Muscle of leg (tissue), 11 donors: ENCODE data around the gene OR6K2. TPM values are rescaled to one million over a fixed set of nuclear protein-coding genes. Genes with fewer than 3 reads are reported as not detected.

ENCODE experiments used
- DNase-seq: peaks from one replicate; pipeline ENCODE4 v3.0.0; 2013
- H3K27ac ChIP-seq: one replicate; pipeline ENCODE4 v1.5.1; 2013; ENCODE audit warnings: mild to moderate bottlenecking, low read length, control low read depth
- H3K27me3 ChIP-seq: one replicate; pipeline ENCODE4 v1.6.1; 2013; ENCODE audit warnings: low read length; ENCODE audit not compliant: control insufficient read depth, insufficient read depth
- H3K36me3 ChIP-seq: one replicate; pipeline ENCODE4 v1.6.1; 2013; ENCODE audit warnings: low read length; ENCODE audit not compliant: control insufficient read depth, insufficient read depth
- H3K4me1 ChIP-seq: one replicate; pipeline ENCODE4 v1.6.1; 2013; ENCODE audit warnings: low read length; ENCODE audit not compliant: control insufficient read depth, insufficient read depth
- H3K4me3 ChIP-seq: one replicate; pipeline ENCODE4 v1.5.1; 2013; ENCODE audit warnings: low read length, control low read depth
- H3K9me3 ChIP-seq: replicated peaks from 2 replicates; pipeline ENCODE4 v1.6.1; 2013; ENCODE audit warnings: low read depth, low read length; ENCODE audit not compliant: control insufficient read depth
- WGBS: methylation state at CpG from one replicate; pipeline ENCODE4 v1.1.5; 2013; ENCODE audit warnings: missing lambda C conversion rate; ENCODE audit not compliant: insufficient coverage; 5-methylcytosine and 5-hydroxymethylcytosine counted together
- polyA plus RNA-seq, 8 donors: library from polyadenylated mRNA; unstranded; fragments of 120-200 nt; gene quantifications; one replicate each; pipeline versions ENCODE4 v1.2.1 to v1.2.3, GENCODE V29; 2013; ENCODE audit warnings: inconsistent platforms in 1 of 8, low replicate concordance in 1 of 8; ENCODE audit not compliant: insufficient read length in 8 of 8, insufficient read depth in 1 of 8
- total RNA-seq: library from RNA; stranded (reverse); fragments of 120-200 nt; gene quantifications from one replicate; pipeline ENCODE4 v1.2.4, GENCODE V29; 2013

OR6K2 gene
- total and polyA plus RNA-seq, 9 donors: not detected

DNA sequence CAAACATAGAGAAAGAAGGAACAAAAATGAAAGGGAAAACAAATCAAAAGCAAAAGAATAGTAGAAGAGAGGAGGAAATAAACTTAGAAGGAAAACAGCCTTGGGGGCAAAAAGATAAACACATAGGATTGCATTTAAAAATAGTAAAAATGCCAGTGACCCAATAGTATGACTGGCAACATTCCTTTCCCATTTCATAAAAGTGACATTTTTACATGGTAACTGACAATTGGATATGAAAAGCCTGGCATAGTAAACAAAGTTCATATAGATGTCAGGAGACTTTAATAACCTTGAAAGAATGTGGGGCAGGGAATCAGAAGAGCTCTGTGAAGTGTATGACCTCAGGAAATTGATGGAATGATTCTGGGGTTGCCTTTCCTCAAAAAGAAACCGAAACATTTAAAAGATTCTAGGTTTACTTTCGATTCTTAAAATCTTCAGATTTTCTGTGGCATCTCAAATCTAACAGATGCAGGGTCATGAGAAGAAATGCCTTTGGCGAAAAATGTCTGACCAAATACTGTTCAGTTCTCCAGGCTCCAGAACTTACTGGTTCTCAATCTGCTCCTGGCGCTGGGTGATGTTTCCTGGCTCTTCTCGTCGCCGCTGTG is 47.6 kb downstream of the OR6K2 start:
- H3K27ac ChIP-seq: no peak overlapping the region
- no peak overlapping the region for H3K4me3 ChIP-seq
- no peaks in the 10 kb centered on the region for H3K27me3 ChIP-seq
- no peaks in the 10 kb centered on the region for H3K9me3 ChIP-seq
- no peaks in the 10 kb centered on the region for H3K36me3 ChIP-seq
- no peaks in the 10 kb centered on the region for H3K4me1 ChIP-seq
- 86% methylated on average over 7 of the region's 7 CpGs for WGBS
- DNase-seq: no peak

Other genes starting within 250 kb of the OR6K2 start
- gene OR10K1, start 238.8 kb downstream of the OR6K2 start, total RNA-seq: not detected
- under 1 TPM in 3 of 8 donors, not detected in 5; 0.03 to 0.10 (median 0.04) TPM for gene OR10K1, start 238.8 kb downstream of the OR6K2 start, polyA plus RNA-seq
- not detected for gene OR10R2, start 228.4 kb downstream of the OR6K2 start, total RNA-seq
- under 1 TPM in 1 of 8 donors, not detected in 7; 0.70 TPM for gene OR10R2, start 228.4 kb downstream of the OR6K2 start, polyA plus RNA-seq
- gene OR6Y1, start 146.2 kb downstream of the OR6K2 start, total RNA-seq: not detected
- not detected for gene OR6Y1, start 146.2 kb downstream of the OR6K2 start, polyA plus RNA-seq
- gene OR6P1, start 130.1 kb downstream of the OR6K2 start, total RNA-seq: not detected
- gene OR6P1, start 130.1 kb downstream of the OR6K2 start, polyA plus RNA-seq: not detected
- not detected for gene OR10X1, start 120.8 kb downstream of the OR6K2 start, total RNA-seq
- not detected for gene OR10X1, start 120.8 kb downstream of the OR6K2 start, polyA plus RNA-seq
- not detected for gene OR10Z1, start 95.4 kb downstream of the OR6K2 start, total RNA-seq
- gene OR10Z1, start 95.4 kb downstream of the OR6K2 start, polyA plus RNA-seq: under 1 TPM in 5 of 8 donors, not detected in 3; 0.04 to 0.14 (median 0.09) TPM
- gene SPTA1, start 13.9 kb downstream of the OR6K2 start, total RNA-seq: 1.2 TPM
- gene SPTA1, start 13.9 kb downstream of the OR6K2 start, polyA plus RNA-seq: 1 to 10 TPM in 7 of 8 donors, under 1 TPM in 1; 0.99 to 5.6 (median 2.7) TPM
- gene OR6K3, start 20.1 kb upstream of the OR6K2 start, total RNA-seq: not detected
- gene OR6K3, start 20.1 kb upstream of the OR6K2 start, polyA plus RNA-seq: not detected
- gene OR6K6, start 54.1 kb upstream of the OR6K2 start, total RNA-seq: not detected
- not detected for gene OR6K6, start 54.1 kb upstream of the OR6K2 start, polyA plus RNA-seq
- not detected for gene OR6N1, start 71.5 kb upstream of the OR6K2 start, total RNA-seq
- gene OR6N1, start 71.5 kb upstream of the OR6K2 start, polyA plus RNA-seq: not detected
- gene OR6N2, start 80.6 kb upstream of the OR6K2 start, total RNA-seq: not detected
- not detected for gene OR6N2, start 80.6 kb upstream of the OR6K2 start, polyA plus RNA-seq
- gene MNDA, start 130.7 kb upstream of the OR6K2 start, total RNA-seq: 2.0 TPM
- gene MNDA, start 130.7 kb upstream of the OR6K2 start, polyA plus RNA-seq: 1 to 10 TPM; 2.8 to 6.4 (median 4.9) TPM
- gene PYHIN1, start 230.9 kb upstream of the OR6K2 start, total RNA-seq: 0.22 TPM
- gene PYHIN1, start 230.9 kb upstream of the OR6K2 start, polyA plus RNA-seq: under 1 TPM in 7 of 8 donors, not detected in 1; 0.06 to 0.32 (median 0.17) TPM